ENCODE measurements around the gene IRX2. TPM values are rescaled to one million over a fixed set of nuclear protein-coding genes. Genes with fewer than 3 reads are reported as not detected.

Gene IRX2
- total and polyA plus RNA-seq, 2 of the 8 experiments (the other 6 are each of a cell fraction or from before 2014, with no cell fraction given) = 23.4 to 40.4 TPM

DNA sequence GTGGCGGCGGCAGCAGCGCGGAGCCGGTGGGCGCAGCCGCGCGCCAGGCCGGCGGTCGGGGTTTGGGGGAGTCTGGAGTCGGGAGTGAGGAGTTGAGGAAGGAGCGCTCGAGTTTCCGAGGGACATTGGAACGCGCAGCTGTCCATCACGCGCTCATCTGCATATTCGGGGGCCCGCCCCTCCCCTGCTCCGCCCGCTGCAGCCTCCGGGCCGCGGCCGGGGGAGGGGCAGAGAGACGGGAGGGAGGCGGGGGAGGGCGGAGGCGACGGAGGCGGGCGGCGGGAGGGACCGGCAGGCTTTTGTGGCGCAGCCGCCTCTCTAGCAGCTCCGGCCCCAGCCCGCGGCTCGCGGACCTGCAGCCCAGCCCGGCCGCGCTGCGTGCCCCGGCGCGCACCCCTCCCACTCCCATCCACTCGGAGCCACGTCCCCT is at the start of gene IRX2 (continued):
- peak; percentile 79 for TF ChIP-seq TAF7 (optimal IDR thresholded peaks at IDR 0.05; ENCODE audit: borderline replicate concordance, low read depth, low read length)
- TF ChIP-seq TAF1 (IDR thresholded peaks at IDR 0.05; ENCODE audit: low read depth, low read length) = peak; percentile 93
- TF ChIP-seq POLR2A (IDR thresholded peaks at IDR 0.05; ENCODE audit: control extremely low read depth in 1 of 2, low read depth in 2 of 2, low read length in 2 of 2) = peak in 1 of 2 experiments; percentile 84; a peak in 2 of 3 replicates
- 0 out of 4 replicates have a peak, but pooled peaks of 1 of the 2 experiments have one; percentile 4 for TF ChIP-seq RAD21 (IDR thresholded peaks at IDR 0.05 in 1 of 2, conservative IDR thresholded peaks at IDR 0.05 in 1 of 2; ENCODE audit: low read depth in 2 of 2, low read length in 2 of 2)
